ENCODE data around the gene OXGR1.

The OXGR1 gene

GRCh38 chr13:97004096-97004876 lies 10.0 kb upstream of the OXGR1 start:
- H3K27ac ChIP-seq, result no peak overlapping the region
- TF ChIP-seq, protein P1, sequence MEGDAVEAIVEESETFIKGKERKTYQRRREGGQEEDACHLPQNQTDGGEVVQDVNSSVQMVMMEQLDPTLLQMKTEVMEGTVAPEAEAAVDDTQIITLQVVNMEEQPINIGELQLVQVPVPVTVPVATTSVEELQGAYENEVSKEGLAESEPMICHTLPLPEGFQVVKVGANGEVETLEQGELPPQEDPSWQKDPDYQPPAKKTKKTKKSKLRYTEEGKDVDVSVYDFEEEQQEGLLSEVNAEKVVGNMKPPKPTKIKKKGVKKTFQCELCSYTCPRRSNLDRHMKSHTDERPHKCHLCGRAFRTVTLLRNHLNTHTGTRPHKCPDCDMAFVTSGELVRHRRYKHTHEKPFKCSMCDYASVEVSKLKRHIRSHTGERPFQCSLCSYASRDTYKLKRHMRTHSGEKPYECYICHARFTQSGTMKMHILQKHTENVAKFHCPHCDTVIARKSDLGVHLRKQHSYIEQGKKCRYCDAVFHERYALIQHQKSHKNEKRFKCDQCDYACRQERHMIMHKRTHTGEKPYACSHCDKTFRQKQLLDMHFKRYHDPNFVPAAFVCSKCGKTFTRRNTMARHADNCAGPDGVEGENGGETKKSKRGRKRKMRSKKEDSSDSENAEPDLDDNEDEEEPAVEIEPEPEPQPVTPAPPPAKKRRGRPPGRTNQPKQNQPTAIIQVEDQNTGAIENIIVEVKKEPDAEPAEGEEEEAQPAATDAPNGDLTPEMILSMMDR (conservative IDR thresholded peaks at IDR 0.05), result no peak

GRCh38 chr13:97003071-97003470 lies 8.8 kb upstream of the OXGR1 start:
- TF ChIP-seq, protein P1 (conservative IDR thresholded peaks at IDR 0.05), result no peak

GRCh38 chr13:97002581-97002980 lies 8.3 kb upstream of the OXGR1 start:
- peak overlapping the region; percentile 30; the same call in 1 of the 2 replicates for H3K27ac ChIP-seq
- TF ChIP-seq, protein P1 (conservative IDR thresholded peaks at IDR 0.05), result no peak

More at GRCh38 chr13:97003071-97003470, 8.8 kb upstream of the OXGR1 start:
- no peak overlapping the region for H3K27ac ChIP-seq

DNA sequence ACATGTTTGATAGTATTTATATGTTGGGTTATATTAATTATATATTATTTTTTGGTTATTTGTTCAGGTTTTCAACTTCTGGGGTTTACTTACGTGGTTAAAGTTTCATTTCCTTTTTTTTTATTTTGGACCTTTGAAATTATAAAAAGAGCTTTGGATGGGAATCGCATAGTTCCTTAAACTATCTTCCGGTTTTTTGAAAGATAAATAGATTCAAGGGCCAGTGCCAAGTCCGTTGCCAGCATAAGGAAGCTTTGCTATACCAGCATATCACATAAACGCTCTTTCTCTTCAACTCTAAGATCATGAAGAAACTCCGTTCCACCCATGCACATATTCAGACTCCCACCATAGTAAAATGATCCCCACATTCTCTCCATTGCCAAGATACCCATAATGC lies 7.4 kb upstream of the OXGR1 start:
- TF ChIP-seq, protein P1 (conservative IDR thresholded peaks at IDR 0.05), result no peak
- H3K27ac ChIP-seq, result peak overlapping the region; percentile 30

DNA sequence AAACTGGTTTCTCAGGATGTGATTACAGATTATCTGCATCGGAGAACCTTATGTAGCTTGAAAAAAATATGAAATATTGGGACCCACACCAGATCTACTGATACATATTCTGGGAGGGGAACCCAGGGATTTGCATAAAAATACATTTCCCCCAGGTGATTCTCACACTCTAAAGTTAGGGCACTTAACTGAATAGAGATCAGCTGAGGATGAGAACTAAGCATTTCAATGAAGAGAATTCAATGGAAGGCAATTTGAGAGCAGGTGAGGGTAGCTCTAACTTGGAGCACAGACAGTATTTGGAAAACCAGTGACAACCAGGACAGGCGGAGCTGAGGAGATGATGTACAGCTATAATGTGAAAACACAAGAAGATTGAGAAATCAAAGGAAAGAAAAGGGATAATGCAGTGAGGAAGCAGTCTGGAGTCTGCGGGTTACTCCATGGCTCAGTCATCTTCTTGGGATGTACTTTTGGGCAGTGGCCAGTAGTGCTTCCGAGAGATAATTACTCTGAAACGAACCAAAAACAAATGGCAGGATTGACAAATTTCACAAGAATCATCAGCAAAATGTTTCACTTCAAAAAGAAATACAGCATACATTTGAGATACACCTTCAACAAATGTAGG lies 6.1 kb upstream of the OXGR1 start:
- no peak overlapping the region; the same call in 1 of the 2 replicates for H3K27ac ChIP-seq
- TF ChIP-seq, protein P1 (conservative IDR thresholded peaks at IDR 0.05), result no peak

GRCh38 chr13:96999091-96999490 lies 4.8 kb upstream of the OXGR1 start:
- TF ChIP-seq, protein P1 (conservative IDR thresholded peaks at IDR 0.05), result no peak
- H3K27ac ChIP-seq, result no peak overlapping the region

- TF ChIP-seq, protein P1 (conservative IDR thresholded peaks at IDR 0.05), result no peak
- H3K27ac ChIP-seq, result no peak overlapping the region
Measured at GRCh38 chr13:96998051-96998450, 3.8 kb upstream of the OXGR1 start.
